Ovary (tissue), 9 donors: ENCODE data around the gene POU5F2. TPM values are rescaled to one million over a fixed set of nuclear protein-coding genes. Genes with fewer than 3 reads are reported as not detected.

Source experiments
- DNase-seq, 5 donors: peaks; one replicate each; pipeline ENCODE4 v3.0.0-alpha.2; 2019 to 2020
- H3K27ac ChIP-seq, 2 donors: fragments of 200-600 bp; one replicate each; pipeline versions ENCODE4 v1.5.1 to v1.8.0; 2019 to 2022
- H3K27me3 ChIP-seq: fragments of 200-600 bp; one replicate; pipeline ENCODE4 v1.8.0; 2022
- H3K36me3 ChIP-seq: fragments of 200-600 bp; sonication (generic); one replicate; pipeline ENCODE4 v1.5.1; 2019
- H3K4me1 ChIP-seq: one replicate; pipeline ENCODE4 v1.8.1; 2013; ENCODE audit warnings: mild to moderate bottlenecking, moderate library complexity; ENCODE audit not compliant: insufficient read depth
- H3K4me3 ChIP-seq: fragments of 200-600 bp; sonication (generic); one replicate; pipeline ENCODE4 v1.5.1; 2017
- H3K9me3 ChIP-seq, 2 donors: fragments of 200-600 bp in 1 of 2; sonication (generic) in 1 of 2; one replicate each; pipeline versions ENCODE4 v1.5.1 to v1.8.1; 2013 to 2019; ENCODE audit warnings: mild to moderate bottlenecking in 1 of 2, moderate library complexity in 1 of 2
- EP300 ChIP-seq: sonication (generic); formaldehyde crosslinking; IDR thresholded peaks from one replicate; pipeline ENCODE4 v1.6.1; 2017; ENCODE audit warnings: antibody characterized with exemption
- POLR2A ChIP-seq: fragments of 450-650 bp; IDR thresholded peaks from one replicate; pipeline ENCODE4 v1.6.1; 2017; ENCODE audit warnings: antibody characterized with exemption, mild to moderate bottlenecking, moderate library complexity
- WGBS, 3 donors: extraction: QIAGEN DNeasy Blood & Tissue Kit in 1 of 3; methylation state at CpG; one replicate each; pipeline versions ENCODE4 v1.1.5 to v1.1.7; 2013 to 2017; 5-methylcytosine and 5-hydroxymethylcytosine counted together
- intact Hi-C, 4 donors: fragments of 100-400 bp; cut with DNase I; formaldehyde crosslinking; loops; one replicate each; pipeline versions ENCODE4 v1.11.0 to v1.15.1; 2022 to 2023
- polyA plus RNA-seq, 2 donors: library from polyadenylated mRNA; stranded (reverse); fragments of 200-250 nt in 1 of 2; fragments of 350-450 nt in 1 of 2; fragmentation: Illumina TruSeq in 1 of 2; extraction: RNeasy Lipid Tissue Mini Kit (QIAGEN cat#74804) in 1 of 2; gene quantifications; one replicate each; pipeline ENCODE4 v1.2.3, GENCODE V29; 2013 to 2014
- total RNA-seq, 7 donors: library from RNA; depleted of rRNA in 2 of 7; stranded (reverse); fragments of >200 nt in 2 of 7; fragmentation: NEBNext Ultra II Directional in 3 of 7; extraction: Animal tissue kit (Norgen Biotek cat#: 25700) in 3 of 7; gene quantifications; one replicate each; pipeline versions ENCODE4 v1.1.0 to v1.2.4, GENCODE V29; 2016 to 2023
- TF ChIP-seq, protein P1 (sequence below), 3 donors: fragments of 450-650 bp in 2 of 3; fragments of 200-600 bp in 1 of 3; IDR thresholded peaks; one replicate each; pipeline versions ENCODE4 v1.5.1 to v1.8.0; 2016 to 2022; ENCODE audit warnings: antibody characterized with exemption in 3 of 3, mild to moderate bottlenecking in 1 of 3
- donor health status: DM: no; HTN: no; CAD: no; lungs with moderate emphysema.
- donor health status: DM: no; HTN: no; CAD: no.
- donor health status: Bipolar disorder and iron deficiency.
- donor health status: DM: yes; HTN: yes; CAD: no.
- donor health status: DM: no; HTN: no; CAD: no.
- donor health status: DM: yes; HTN: yes; CAD: no.

Gene POU5F2
- total and polyA plus RNA-seq, 9 donors = 0.06 to 3.0 (median 1.1) TPM

GRCh38 chr5:93785475-93785874 is 44.1 kb upstream of the POU5F2 start:
- H3K4me1 ChIP-seq = no peaks in the 10 kb centered on the region
- H3K9me3 ChIP-seq = no peaks in the 10 kb centered on the region
- TF ChIP-seq EP300 = no peak
- TF ChIP-seq POLR2A = no peak
- TF ChIP-seq, protein P1, sequence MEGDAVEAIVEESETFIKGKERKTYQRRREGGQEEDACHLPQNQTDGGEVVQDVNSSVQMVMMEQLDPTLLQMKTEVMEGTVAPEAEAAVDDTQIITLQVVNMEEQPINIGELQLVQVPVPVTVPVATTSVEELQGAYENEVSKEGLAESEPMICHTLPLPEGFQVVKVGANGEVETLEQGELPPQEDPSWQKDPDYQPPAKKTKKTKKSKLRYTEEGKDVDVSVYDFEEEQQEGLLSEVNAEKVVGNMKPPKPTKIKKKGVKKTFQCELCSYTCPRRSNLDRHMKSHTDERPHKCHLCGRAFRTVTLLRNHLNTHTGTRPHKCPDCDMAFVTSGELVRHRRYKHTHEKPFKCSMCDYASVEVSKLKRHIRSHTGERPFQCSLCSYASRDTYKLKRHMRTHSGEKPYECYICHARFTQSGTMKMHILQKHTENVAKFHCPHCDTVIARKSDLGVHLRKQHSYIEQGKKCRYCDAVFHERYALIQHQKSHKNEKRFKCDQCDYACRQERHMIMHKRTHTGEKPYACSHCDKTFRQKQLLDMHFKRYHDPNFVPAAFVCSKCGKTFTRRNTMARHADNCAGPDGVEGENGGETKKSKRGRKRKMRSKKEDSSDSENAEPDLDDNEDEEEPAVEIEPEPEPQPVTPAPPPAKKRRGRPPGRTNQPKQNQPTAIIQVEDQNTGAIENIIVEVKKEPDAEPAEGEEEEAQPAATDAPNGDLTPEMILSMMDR (IDR thresholded peaks at IDR 0.05) = no peak
- 96 to 98% (median 97%) methylated on average over 2 of the region's 2 CpGs for WGBS, 3 donors
- no peaks in the 10 kb centered on the region for H3K27me3 ChIP-seq
- intact Hi-C loops = no loop called here
- H3K4me3 ChIP-seq = no peak overlapping the region
- no peak overlapping the region for H3K27ac ChIP-seq
- no peaks in the 10 kb centered on the region for H3K36me3 ChIP-seq
- no peak for DNase-seq

GRCh38 chr5:93782978-93783377 is 41.6 kb upstream of the POU5F2 start:
- WGBS, 3 donors = 72 to 81% (median 80%) methylated on average over 1 of the region's 1 CpG
- no peak overlapping the region for H3K4me3 ChIP-seq
- intact Hi-C loops = no loop called here
- TF ChIP-seq POLR2A (no peak), EP300 (no peak)
- TF ChIP-seq, protein P1 (IDR thresholded peaks at IDR 0.05) = no peak
- no peaks in the 10 kb centered on the region for H3K9me3 ChIP-seq
- no peak for DNase-seq
- H3K4me1 ChIP-seq = no peaks in the 10 kb centered on the region
- no peak overlapping the region for H3K27ac ChIP-seq
- H3K36me3 ChIP-seq = no peaks in the 10 kb centered on the region
- no peaks in the 10 kb centered on the region for H3K27me3 ChIP-seq

- WGBS, 3 donors = 91 to 94% (median 93%) methylated on average over 3 of the region's 3 CpGs
- Histone ChIP-seq H3K27ac (no peak overlapping the region), H3K4me3 (no peak overlapping the region), H3K9me3 (no peaks in the 10 kb centered on the region), H3K4me1 (no peaks in the 10 kb centered on the region), H3K36me3 (no peaks in the 10 kb centered on the region), H3K27me3 (no peaks in the 10 kb centered on the region)
- TF ChIP-seq POLR2A = no peak
- no peak for TF ChIP-seq EP300
- TF ChIP-seq, protein P1 (IDR thresholded peaks at IDR 0.05) = no peak
- intact Hi-C loops = no loop called here
- DNase-seq = no peak
Observed at GRCh38 chr5:93777620-93778019, 36.2 kb upstream of the POU5F2 start.

DNA sequence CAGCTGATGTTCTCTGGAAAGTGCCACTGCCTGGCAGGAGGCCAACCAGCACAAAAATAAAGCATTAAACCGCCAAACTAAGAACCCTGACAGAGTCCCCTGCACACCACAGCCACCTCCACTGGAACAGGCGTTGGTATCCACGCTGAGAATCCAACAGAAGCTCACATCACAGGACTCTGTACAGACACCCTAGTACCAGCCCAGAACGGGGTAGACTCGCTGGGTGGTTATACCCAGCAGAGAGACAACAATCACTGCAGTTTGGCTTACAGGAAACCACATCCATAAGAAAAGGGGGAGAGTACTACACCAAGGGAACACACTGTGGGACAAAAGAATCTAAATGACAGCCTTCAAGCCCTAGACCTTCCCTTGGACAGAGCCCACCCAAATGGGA is 15.0 kb upstream of the POU5F2 start:
- H3K27ac ChIP-seq = no peak overlapping the region
- no peak for DNase-seq
- H3K27me3 ChIP-seq = no peaks in the 10 kb centered on the region
- no peaks in the 10 kb centered on the region for H3K4me1 ChIP-seq
- no peak for TF ChIP-seq POLR2A
- TF ChIP-seq, protein P1 (IDR thresholded peaks at IDR 0.05) = no peak
- no peak for TF ChIP-seq EP300
- H3K36me3 ChIP-seq = no peaks in the 10 kb centered on the region
- H3K9me3 ChIP-seq = peaks cover 0 to 5% of the 10 kb centered on the region in 2 donors
- 90 to 96% (median 93%) methylated on average over 5 of the region's 5 CpGs for WGBS, 3 donors
- intact Hi-C loops = no loop called here
- no peak overlapping the region for H3K4me3 ChIP-seq
